GM12891 (cell line): ENCODE data around the gene FEZ2.

ENCODE experiments used
- PAX5 ChIP-seq: IDR thresholded peaks from 2 replicates; pipeline ENCODE4 v1.6.1; 2011; ENCODE audit warnings: low read length, moderate library complexity, mild to moderate bottlenecking; ENCODE audit not compliant: insufficient read depth, severe bottlenecking
- POLR2A ChIP-seq: IDR thresholded peaks from 2 replicates; pipeline ENCODE4 v1.6.1; 2011; ENCODE audit warnings: low read depth, low read length, control low read depth
- POLR2AphosphoS5 ChIP-seq: IDR thresholded peaks from 2 replicates; pipeline ENCODE4 v1.6.1; 2011; ENCODE audit warnings: low read depth, low read length, control low read depth
- POU2F2 ChIP-seq: IDR thresholded peaks from 2 replicates; pipeline ENCODE4 v1.6.1; 2011; ENCODE audit warnings: low read depth, mild to moderate bottlenecking, control low read depth, low read length, moderate library complexity
- SPI1 ChIP-seq: IDR thresholded peaks from 2 replicates; pipeline ENCODE4 v1.6.1; 2011; ENCODE audit warnings: low read depth, low read length, control low read depth
- TAF1 ChIP-seq: IDR thresholded peaks from 2 replicates; pipeline ENCODE4 v1.6.1; 2011; ENCODE audit warnings: low read depth, low read length, control low read depth

DNA sequence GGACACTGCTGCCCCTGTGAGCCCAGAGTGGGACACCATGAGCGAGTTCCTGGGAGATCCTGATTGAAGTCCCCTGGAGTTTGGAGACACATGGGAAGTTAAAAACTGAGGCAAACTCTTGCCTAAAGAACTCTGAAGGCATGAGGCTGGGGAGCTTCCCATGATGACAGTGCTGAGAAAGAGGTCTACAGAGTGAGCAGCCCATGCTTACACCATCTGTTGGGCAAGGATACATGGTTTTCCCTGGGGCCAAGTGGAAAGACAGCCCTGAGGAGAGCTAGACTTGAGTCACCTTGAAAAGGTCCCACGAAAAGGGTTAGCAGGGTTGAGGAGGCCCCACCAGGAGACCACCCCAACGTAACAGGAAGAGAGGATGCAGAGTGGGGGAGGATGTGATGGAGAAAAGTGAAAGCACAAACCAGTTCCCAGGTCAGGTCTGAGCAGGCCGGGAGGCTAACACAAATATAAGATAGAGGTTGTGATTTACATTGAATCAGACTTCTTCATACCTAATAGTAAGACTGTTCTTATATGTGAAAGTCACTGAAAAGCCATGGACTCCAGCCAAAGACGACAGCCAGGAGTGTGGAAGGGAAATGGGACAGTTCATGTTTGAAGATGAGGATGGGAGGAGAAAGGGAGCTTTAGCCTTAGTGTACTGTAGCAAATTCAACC, 13.5 kb upstream of the FEZ2 start:
- TF ChIP-seq POLR2AphosphoS5 (no peak), SPI1 (no peak), POLR2A (no peak), TAF1 (no peak), PAX5 (no peak), POU2F2 (no peak)
